ENCODE measurements around the gene DENND1B. TPM values are rescaled to one million over a fixed set of nuclear protein-coding genes. Genes with fewer than 3 reads are reported as not detected.

The DENND1B gene
- polyA plus RNA-seq, 1 donor (not counting 4 experiments of a cell fraction or from before 2014, with no cell fraction given), result 7.6 TPM

- Histone ChIP-seq H3K36me3 (ENCODE audit: control insufficient read depth in 2 of 2, extremely low read depth in 1 of 2, insufficient read depth in 2 of 2, low read length in 2 of 2) (no peaks in the 10 kb centered on the region), H3K27ac (ENCODE audit: control insufficient read depth, insufficient read depth, low read length) (no peak overlapping the region), H3K4me2 (ENCODE audit: control insufficient read depth, extremely low read depth, insufficient read depth, low read depth, low read length) (no peak overlapping the region), H3K4me1 (ENCODE audit: control insufficient read depth, extremely low read depth, insufficient read depth, low read length) (no peaks in the 10 kb centered on the region), H3K9ac (ENCODE audit: control insufficient read depth, extremely low read depth, insufficient read depth, low read length) (no peak overlapping the region), H3K9me3 (ENCODE audit: control insufficient read depth, low read depth, low read length) (no peaks in the 10 kb centered on the region), H3K9me1 (ENCODE audit: control insufficient read depth, extremely low read depth, insufficient read depth, low read length) (no peaks in the 10 kb centered on the region), H2AFZ (ENCODE audit: control insufficient read depth, low read length) (no peak overlapping the region), H3K79me2 (ENCODE audit: control insufficient read depth, insufficient read depth, low read length) (no peaks in the 10 kb centered on the region), H3K27me3 (ENCODE audit: control insufficient read depth, extremely low read depth, insufficient read depth, low read length) (no peaks in the 10 kb centered on the region), H3K4me3 (ENCODE audit: control insufficient read depth in 2 of 3, extremely low read depth in 1 of 3, insufficient read depth in 2 of 3, low read depth in 1 of 3, low read length in 3 of 3) (no peak overlapping the region), H4K20me1 (ENCODE audit: control insufficient read depth, extremely low read depth, insufficient read depth, low read length) (no peaks in the 10 kb centered on the region)
- FAIRE-seq, result no peak
- DNase-seq (ENCODE audit: low read depth, low spot score), result no peak
- no peak for TF ChIP-seq CTCF (optimal IDR thresholded peaks at IDR 0.05 in 1 of 3, IDR thresholded peaks at IDR 0.05 in 1 of 3, conservative IDR thresholded peaks at IDR 0.05 in 1 of 3; ENCODE audit: extremely low read depth in 1 of 3, insufficient read depth in 2 of 3, low read length in 3 of 3)
- no peak for TF ChIP-seq EZH2 (IDR thresholded peaks at IDR 0.05; ENCODE audit: low read length)
- dilution Hi-C loops (cut with MboI; ENCODE audit: extremely low pct_ligation_motif_present, low sequenced_read_pairs), result no loop called here
Observed at GRCh38 chr1:197486946-197487345, 288.3 kb downstream of the DENND1B start.

GRCh38 chr1:197485790-197486189 is 289.5 kb downstream of the DENND1B start:
- DNase-seq (ENCODE audit: low read depth, low spot score) (no peak), FAIRE-seq (no peak)
- Histone ChIP-seq H4K20me1 (ENCODE audit: control insufficient read depth, extremely low read depth, insufficient read depth, low read length) (no peaks in the 10 kb centered on the region), H3K27me3 (ENCODE audit: control insufficient read depth, extremely low read depth, insufficient read depth, low read length) (no peaks in the 10 kb centered on the region), H3K36me3 (ENCODE audit: control insufficient read depth in 2 of 2, extremely low read depth in 1 of 2, insufficient read depth in 2 of 2, low read length in 2 of 2) (no peaks in the 10 kb centered on the region), H3K9ac (ENCODE audit: control insufficient read depth, extremely low read depth, insufficient read depth, low read length) (no peak overlapping the region), H3K4me3 (ENCODE audit: control insufficient read depth in 2 of 3, extremely low read depth in 1 of 3, insufficient read depth in 2 of 3, low read depth in 1 of 3, low read length in 3 of 3) (no peak overlapping the region), H3K79me2 (ENCODE audit: control insufficient read depth, insufficient read depth, low read length) (no peaks in the 10 kb centered on the region), H2AFZ (ENCODE audit: control insufficient read depth, low read length) (no peak overlapping the region), H3K9me1 (ENCODE audit: control insufficient read depth, extremely low read depth, insufficient read depth, low read length) (no peaks in the 10 kb centered on the region), H3K4me2 (ENCODE audit: control insufficient read depth, extremely low read depth, insufficient read depth, low read depth, low read length) (no peak overlapping the region), H3K27ac (ENCODE audit: control insufficient read depth, insufficient read depth, low read length) (no peak overlapping the region), H3K9me3 (ENCODE audit: control insufficient read depth, low read depth, low read length) (no peaks in the 10 kb centered on the region), H3K4me1 (ENCODE audit: control insufficient read depth, extremely low read depth, insufficient read depth, low read length) (no peaks in the 10 kb centered on the region)
- TF ChIP-seq CTCF (optimal IDR thresholded peaks at IDR 0.05 in 1 of 3, IDR thresholded peaks at IDR 0.05 in 1 of 3, conservative IDR thresholded peaks at IDR 0.05 in 1 of 3; ENCODE audit: extremely low read depth in 1 of 3, insufficient read depth in 2 of 3, low read length in 3 of 3) (no peak), EZH2 (IDR thresholded peaks at IDR 0.05; ENCODE audit: low read length) (no peak)
- dilution Hi-C loops (cut with MboI; ENCODE audit: extremely low pct_ligation_motif_present, low sequenced_read_pairs), result no loop called here
